ENCODE data around the gene GRM4. TPM values are rescaled to one million over a fixed set of nuclear protein-coding genes. Genes with fewer than 3 reads are reported as not detected.

GRM4 gene
- total RNA-seq, 6 experiments from 2014 or later: not detected

DNA sequence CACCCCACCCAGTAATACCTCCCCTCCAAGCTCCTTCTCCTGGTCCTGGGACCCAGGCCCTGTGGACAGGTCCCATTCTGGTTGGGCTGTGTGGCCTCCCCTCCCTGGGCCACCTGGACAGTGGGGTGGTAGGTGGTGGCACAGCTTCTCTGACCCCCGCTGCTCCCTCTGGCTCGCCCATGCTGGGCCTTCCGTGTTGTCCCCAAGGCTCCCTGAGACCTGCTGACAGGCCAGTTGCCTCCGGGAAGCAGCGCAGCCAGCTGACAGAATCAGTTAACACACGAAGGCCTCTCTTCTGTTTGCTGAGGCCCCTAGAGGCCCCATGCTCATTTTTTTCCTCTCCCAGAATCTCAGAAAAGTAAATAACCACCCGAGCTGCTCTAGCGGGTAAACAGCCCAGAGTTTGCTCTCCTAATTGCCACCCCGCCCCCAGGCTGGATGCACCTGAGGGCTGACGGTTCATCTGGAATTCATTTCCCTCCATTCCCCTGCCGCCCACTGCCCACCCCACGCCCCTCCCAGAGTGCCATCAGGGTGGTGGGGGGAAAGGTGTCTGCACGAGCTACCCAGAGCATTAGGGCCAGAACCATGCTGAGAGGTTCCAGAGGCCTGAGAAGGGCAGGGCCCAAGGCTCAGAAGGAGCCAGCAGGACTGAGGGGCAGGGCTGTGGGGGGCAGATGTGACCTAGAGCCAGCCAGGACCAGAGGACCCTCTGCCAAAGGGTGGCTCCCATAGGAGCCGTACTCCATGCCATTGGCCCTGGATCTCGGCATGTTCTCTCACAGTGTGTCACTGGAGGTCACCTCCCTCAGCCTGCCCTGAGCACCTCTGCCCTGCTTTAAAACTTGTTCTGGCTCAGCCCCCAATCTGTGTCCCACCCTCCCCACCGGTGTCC is 157.5 kb downstream of the GRM4 start:
- ATAC-seq (peak; percentile 40 to 60 (median 50)), DNase-seq (peak in 1 of 3 donors; percentile 35)
- Histone ChIP-seq H3K36me3 (no peaks in the 10 kb centered on the region), H3K4me3 (no peak overlapping the region), H3K9me3 (no peaks in the 10 kb centered on the region), H3K4me1 (peaks cover 0 to 6% (median 0%) of the 10 kb centered on the region in 4 donors), H3K27me3 (no peaks in the 10 kb centered on the region), H3K27ac (no peak overlapping the region)
- intact Hi-C loops (cut with DNase I): no loop called here
- WGBS (ENCODE audit: insufficient coverage, low coverage, low lambda C conversion rate, missing lambda C conversion rate): 35% methylated on average over 9 of the region's 16 CpGs
- TF ChIP-seq, protein P1, sequence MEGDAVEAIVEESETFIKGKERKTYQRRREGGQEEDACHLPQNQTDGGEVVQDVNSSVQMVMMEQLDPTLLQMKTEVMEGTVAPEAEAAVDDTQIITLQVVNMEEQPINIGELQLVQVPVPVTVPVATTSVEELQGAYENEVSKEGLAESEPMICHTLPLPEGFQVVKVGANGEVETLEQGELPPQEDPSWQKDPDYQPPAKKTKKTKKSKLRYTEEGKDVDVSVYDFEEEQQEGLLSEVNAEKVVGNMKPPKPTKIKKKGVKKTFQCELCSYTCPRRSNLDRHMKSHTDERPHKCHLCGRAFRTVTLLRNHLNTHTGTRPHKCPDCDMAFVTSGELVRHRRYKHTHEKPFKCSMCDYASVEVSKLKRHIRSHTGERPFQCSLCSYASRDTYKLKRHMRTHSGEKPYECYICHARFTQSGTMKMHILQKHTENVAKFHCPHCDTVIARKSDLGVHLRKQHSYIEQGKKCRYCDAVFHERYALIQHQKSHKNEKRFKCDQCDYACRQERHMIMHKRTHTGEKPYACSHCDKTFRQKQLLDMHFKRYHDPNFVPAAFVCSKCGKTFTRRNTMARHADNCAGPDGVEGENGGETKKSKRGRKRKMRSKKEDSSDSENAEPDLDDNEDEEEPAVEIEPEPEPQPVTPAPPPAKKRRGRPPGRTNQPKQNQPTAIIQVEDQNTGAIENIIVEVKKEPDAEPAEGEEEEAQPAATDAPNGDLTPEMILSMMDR (IDR thresholded peaks at IDR 0.05): no peak
- no peak for TF ChIP-seq POLR2A (IDR thresholded peaks at IDR 0.05)

DNA sequence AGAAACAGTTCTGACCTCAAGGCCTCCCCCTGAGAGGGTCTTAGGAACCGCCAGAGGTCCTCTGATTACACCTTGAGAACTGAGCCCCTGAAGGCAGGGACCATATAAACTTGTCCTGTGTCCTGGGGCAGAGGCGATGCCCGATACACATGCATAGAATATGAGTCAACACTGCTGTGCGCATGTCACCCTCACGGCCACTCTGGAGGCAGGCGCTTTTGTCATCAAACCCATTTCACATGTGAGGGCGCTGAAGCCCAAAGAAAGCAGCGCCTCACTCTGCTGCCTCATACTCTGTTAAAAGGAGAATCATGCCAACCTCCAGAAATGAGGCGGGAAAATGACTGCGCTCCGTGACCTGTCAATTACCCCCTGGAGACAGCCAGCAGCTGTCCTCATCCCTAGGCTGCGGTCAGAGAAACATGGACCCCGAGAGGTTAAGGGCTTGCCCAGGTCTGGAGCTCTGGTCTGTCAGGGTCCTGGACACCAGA is 158.3 kb downstream of the GRM4 start:
- H3K9me3 ChIP-seq: no peaks in the 10 kb centered on the region
- no peaks in the 10 kb centered on the region for H3K36me3 ChIP-seq
- H3K4me1 ChIP-seq: peaks cover 0 to 11% (median 3%) of the 10 kb centered on the region in 4 donors
- 87% methylated on average over 3 of the region's 13 CpGs for WGBS (ENCODE audit: insufficient coverage, low coverage, low lambda C conversion rate, missing lambda C conversion rate)
- intact Hi-C loops (cut with DNase I): no loop called here
- H3K4me3 ChIP-seq: no peak overlapping the region
- TF ChIP-seq POLR2A (IDR thresholded peaks at IDR 0.05): no peak
- TF ChIP-seq, protein P1 (IDR thresholded peaks at IDR 0.05): no peak
- H3K27me3 ChIP-seq: no peaks in the 10 kb centered on the region
- ATAC-seq: no peak
- DNase-seq: peak in 1 of 3 donors; percentile 27
- H3K27ac ChIP-seq: no peak overlapping the region

DNA sequence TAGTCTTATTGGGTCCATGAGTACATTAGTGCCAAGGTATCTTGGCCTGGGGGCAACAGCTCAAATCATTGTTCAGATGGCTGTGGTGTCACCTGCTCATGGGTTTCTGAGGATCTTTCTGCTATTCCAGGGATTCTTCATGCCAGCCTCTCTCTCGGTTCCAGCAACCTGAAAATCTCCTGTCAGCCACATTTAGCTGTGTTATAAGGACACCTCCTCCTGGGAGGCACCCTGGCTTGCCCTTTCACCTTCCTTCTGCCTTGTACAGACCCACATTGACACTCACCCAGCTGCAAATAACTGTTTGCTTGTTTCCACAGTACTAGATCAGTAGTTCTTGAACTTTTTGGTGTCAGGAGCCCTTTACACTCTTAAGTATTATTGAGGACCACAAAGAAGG is 159.9 kb downstream of the GRM4 start:
- peaks cover 0 to 14% (median 6%) of the 10 kb centered on the region in 4 donors for H3K4me1 ChIP-seq
- H3K4me3 ChIP-seq: no peak overlapping the region
- no peaks in the 10 kb centered on the region for H3K9me3 ChIP-seq
- H3K27ac ChIP-seq: no peak overlapping the region
- intact Hi-C loops (cut with DNase I): no loop called here
- WGBS (ENCODE audit: insufficient coverage, low coverage, low lambda C conversion rate, missing lambda C conversion rate): no CpG with 5 or more reads among the region's 1 CpG
- H3K27me3 ChIP-seq: no peaks in the 10 kb centered on the region
- H3K36me3 ChIP-seq: no peaks in the 10 kb centered on the region
- TF ChIP-seq POLR2A (IDR thresholded peaks at IDR 0.05): no peak
- TF ChIP-seq, protein P1 (IDR thresholded peaks at IDR 0.05): no peak
- ATAC-seq: no peak
- DNase-seq: peak in 1 of 3 donors; percentile 5

DNA sequence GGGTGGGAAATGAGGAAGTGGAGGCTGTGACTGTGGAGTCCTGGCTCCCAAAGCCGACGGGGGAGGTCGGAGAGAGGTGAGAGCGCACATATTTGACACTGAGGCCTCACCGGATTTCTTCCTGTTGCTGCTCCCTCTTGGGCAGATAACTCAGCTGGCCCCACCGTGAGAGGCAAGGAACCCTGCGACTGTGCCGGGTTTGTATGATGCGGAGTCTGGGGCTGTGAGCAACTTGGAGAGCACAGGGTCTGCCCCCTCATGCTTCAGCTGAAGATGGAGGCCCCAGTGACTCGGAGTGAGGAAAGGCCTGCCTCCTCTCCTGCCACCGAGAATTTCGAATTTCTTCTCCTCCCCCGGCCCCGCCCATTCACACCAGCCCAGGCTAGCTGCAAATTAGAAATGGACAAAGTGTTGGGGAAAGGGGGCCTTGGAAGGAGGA is 160.6 kb downstream of the GRM4 start:
- H3K27ac ChIP-seq: no peak overlapping the region
- peaks cover 0 to 14% (median 6%) of the 10 kb centered on the region in 4 donors for H3K4me1 ChIP-seq
- H3K36me3 ChIP-seq: no peaks in the 10 kb centered on the region
- no peaks in the 10 kb centered on the region for H3K27me3 ChIP-seq
- intact Hi-C loops (cut with DNase I): no loop called here
- no peak overlapping the region for H3K4me3 ChIP-seq
- H3K9me3 ChIP-seq: no peaks in the 10 kb centered on the region
- DNase-seq (peak in 1 of 3 donors; percentile 33), ATAC-seq (no peak)
- 80% methylated on average over 9 of the region's 14 CpGs for WGBS (ENCODE audit: insufficient coverage, low coverage, low lambda C conversion rate, missing lambda C conversion rate)
- TF ChIP-seq POLR2A (IDR thresholded peaks at IDR 0.05): no peak
- TF ChIP-seq, protein P1 (IDR thresholded peaks at IDR 0.05): no peak

Measured in right lobe of liver (tissue), 6 donors.